ENCODE results near the gene MUSK. TPM values are rescaled to one million over a fixed set of nuclear protein-coding genes. Genes with fewer than 3 reads are reported as not detected.
"Not testable (repeated sequence)": the region's sequence is repeated elsewhere in the genome, so short reads cannot be mapped to it uniquely, and the experiment has no call there.

The MUSK gene
- total RNA-seq, 2 donors from 2014 or later: not detected

GRCh38 chr9:110810262-110810976 lies 141.8 kb downstream of the MUSK start:
- no peak for ATAC-seq (replicated peaks in 1 of 2)
- H3K4me1 Mint-ChIP-seq (ENCODE audit: low read depth): peaks cover 7% of the 10 kb centered on the region

GRCh38 chr9:110812886-110813285 lies 144.3 kb downstream of the MUSK start:
- Mint-ChIP-seq H3K36me3 (ENCODE audit: insufficient read depth in 2 of 2) (no peaks in the 10 kb centered on the region), H3K4me3 (no peak overlapping the region), H3K4me1 (ENCODE audit: low read depth) (peaks cover 7% of the 10 kb centered on the region), H3K27me3 (ENCODE audit: low read depth) (no peaks in the 10 kb centered on the region), H3K27ac (no peak overlapping the region), H3K9me3 (peaks cover 0 to 2% of the 10 kb centered on the region in 2 donors)
- DNase-seq (no peak), ATAC-seq (replicated peaks in 1 of 2) (no peak)

More at GRCh38 chr9:110810262-110810976, 141.8 kb downstream of the MUSK start:
- no peak overlapping the region for H3K27ac Mint-ChIP-seq
- peaks cover 0 to 4% of the 10 kb centered on the region in 2 donors for H3K9me3 Mint-ChIP-seq
- no peak overlapping the region for H3K4me3 Mint-ChIP-seq
- no peaks in the 10 kb centered on the region for H3K36me3 Mint-ChIP-seq (ENCODE audit: insufficient read depth in 2 of 2)
- no peaks in the 10 kb centered on the region for H3K27me3 Mint-ChIP-seq (ENCODE audit: low read depth)
- no peak for DNase-seq

- Mint-ChIP-seq H3K36me3 (ENCODE audit: insufficient read depth in 2 of 2) (no peaks in the 10 kb centered on the region), H3K4me1 (ENCODE audit: low read depth) (peaks cover under 1% of the 10 kb centered on the region), H3K4me3 (no peak overlapping the region), H3K27ac (no peak overlapping the region), H3K9me3 (peaks cover 0 to 2% of the 10 kb centered on the region in 2 donors), H3K27me3 (ENCODE audit: low read depth) (no peaks in the 10 kb centered on the region)
- DNase-seq (no peak), ATAC-seq (replicated peaks in 1 of 2) (no peak)
These were observed 145.6 kb downstream of the MUSK start for GRCh38 chr9:110814159-110814558.

- peaks cover 0 to 2% of the 10 kb centered on the region in 2 donors for H3K9me3 Mint-ChIP-seq
- no peak overlapping the region for H3K27ac Mint-ChIP-seq
- H3K27me3 Mint-ChIP-seq (ENCODE audit: low read depth): no peaks in the 10 kb centered on the region
- H3K4me1 Mint-ChIP-seq (ENCODE audit: low read depth): no peaks in the 10 kb centered on the region
- H3K36me3 Mint-ChIP-seq (ENCODE audit: insufficient read depth in 2 of 2): no peaks in the 10 kb centered on the region
- no peak overlapping the region for H3K4me3 Mint-ChIP-seq
- ATAC-seq (replicated peaks in 1 of 2) (no peak), DNase-seq (no peak)
These were observed 146.8 kb downstream of the MUSK start for GRCh38 chr9:110815361-110815760.

- Mint-ChIP-seq H3K36me3 (ENCODE audit: insufficient read depth in 2 of 2) (no peaks in the 10 kb centered on the region), H3K27ac (no peak overlapping the region), H3K4me1 (ENCODE audit: low read depth) (no peaks in the 10 kb centered on the region), H3K27me3 (ENCODE audit: low read depth) (no peaks in the 10 kb centered on the region), H3K4me3 (no peak overlapping the region), H3K9me3 (peaks cover 0 to 4% of the 10 kb centered on the region in 2 donors)
- DNase-seq (no peak), ATAC-seq (replicated peaks in 1 of 2) (no peak)
These were observed 151.8 kb downstream of the MUSK start for GRCh38 chr9:110820381-110820780.

GRCh38 chr9:110821064-110821463 lies 152.5 kb downstream of the MUSK start:
- Mint-ChIP-seq H3K36me3 (ENCODE audit: insufficient read depth in 2 of 2) (no peaks in the 10 kb centered on the region), H3K9me3 (peaks cover 0 to 4% of the 10 kb centered on the region in 2 donors), H3K4me1 (ENCODE audit: low read depth) (no peaks in the 10 kb centered on the region), H3K27ac (no peak overlapping the region), H3K4me3 (no peak overlapping the region), H3K27me3 (ENCODE audit: low read depth) (no peaks in the 10 kb centered on the region)
- ATAC-seq (replicated peaks in 1 of 2) (no peak), DNase-seq (no peak)

GRCh38 chr9:110825129-110825528 lies 156.5 kb downstream of the MUSK start:
- H3K4me3 Mint-ChIP-seq; ATAC-seq (replicated peaks in 1 of 2); H3K4me1 Mint-ChIP-seq (ENCODE audit: low read depth); H3K27me3 Mint-ChIP-seq (ENCODE audit: low read depth); DNase-seq; H3K9me3 Mint-ChIP-seq; H3K36me3 Mint-ChIP-seq (ENCODE audit: insufficient read depth in 2 of 2); H3K27ac Mint-ChIP-seq: not testable (repeated sequence)

GRCh38 chr9:110825950-110826349 lies 157.4 kb downstream of the MUSK start:
- Mint-ChIP-seq H3K36me3 (ENCODE audit: insufficient read depth in 2 of 2) (no peaks in the 10 kb centered on the region), H3K4me3 (no peak overlapping the region), H3K27me3 (ENCODE audit: low read depth) (no peaks in the 10 kb centered on the region), H3K4me1 (ENCODE audit: low read depth) (no peaks in the 10 kb centered on the region), H3K27ac (no peak overlapping the region), H3K9me3 (peaks cover 0 to 3% of the 10 kb centered on the region in 2 donors)
- DNase-seq: no peak
- no peak for ATAC-seq (replicated peaks in 1 of 2)

GRCh38 chr9:110826400-110826799 lies 157.8 kb downstream of the MUSK start:
- not testable (repeated sequence) for H3K36me3 Mint-ChIP-seq (ENCODE audit: insufficient read depth in 2 of 2); H3K27me3 Mint-ChIP-seq (ENCODE audit: low read depth); H3K4me3 Mint-ChIP-seq; ATAC-seq (replicated peaks in 1 of 2); H3K4me1 Mint-ChIP-seq (ENCODE audit: low read depth); H3K27ac Mint-ChIP-seq; DNase-seq; H3K9me3 Mint-ChIP-seq

- H3K9me3 Mint-ChIP-seq: no peaks in the 10 kb centered on the region
- DNase-seq (no peak), ATAC-seq (replicated peaks in 1 of 2) (no peak)
- H3K4me1 Mint-ChIP-seq (ENCODE audit: low read depth): no peaks in the 10 kb centered on the region
- H3K27me3 Mint-ChIP-seq (ENCODE audit: low read depth): no peaks in the 10 kb centered on the region
- no peak overlapping the region for H3K27ac Mint-ChIP-seq
- no peak overlapping the region for H3K4me3 Mint-ChIP-seq
- H3K36me3 Mint-ChIP-seq (ENCODE audit: insufficient read depth in 2 of 2): no peaks in the 10 kb centered on the region
These were observed 159.7 kb downstream of the MUSK start for GRCh38 chr9:110828264-110828663.

- no peaks in the 10 kb centered on the region for H3K27me3 Mint-ChIP-seq (ENCODE audit: low read depth)
- H3K9me3 Mint-ChIP-seq: no peaks in the 10 kb centered on the region
- no peak overlapping the region for H3K27ac Mint-ChIP-seq
- ATAC-seq (replicated peaks in 1 of 2): no peak
- DNase-seq: no peak
- no peak overlapping the region for H3K4me3 Mint-ChIP-seq
- H3K4me1 Mint-ChIP-seq (ENCODE audit: low read depth): no peaks in the 10 kb centered on the region
- no peaks in the 10 kb centered on the region for H3K36me3 Mint-ChIP-seq (ENCODE audit: insufficient read depth in 2 of 2)
These were observed 161.9 kb downstream of the MUSK start for GRCh38 chr9:110830495-110830894.

GRCh38 chr9:110832926-110833325 lies 164.3 kb downstream of the MUSK start:
- no peak overlapping the region for H3K27ac Mint-ChIP-seq
- H3K36me3 Mint-ChIP-seq (ENCODE audit: insufficient read depth in 2 of 2): no peaks in the 10 kb centered on the region
- no peak for DNase-seq
- H3K9me3 Mint-ChIP-seq: peaks cover 2% of the 10 kb centered on the region in 2 donors
- ATAC-seq (replicated peaks in 1 of 2): no peak
- H3K4me3 Mint-ChIP-seq: no peak overlapping the region
- no peaks in the 10 kb centered on the region for H3K27me3 Mint-ChIP-seq (ENCODE audit: low read depth)
- H3K4me1 Mint-ChIP-seq (ENCODE audit: low read depth): no peaks in the 10 kb centered on the region

GRCh38 chr9:110835404-110835803 lies 166.8 kb downstream of the MUSK start:
- DNase-seq (no peak), ATAC-seq (replicated peaks in 1 of 2) (no peak)
- no peaks in the 10 kb centered on the region for H3K27me3 Mint-ChIP-seq (ENCODE audit: low read depth)
- H3K9me3 Mint-ChIP-seq: peaks cover 3% of the 10 kb centered on the region in 2 donors
- no peaks in the 10 kb centered on the region for H3K36me3 Mint-ChIP-seq (ENCODE audit: insufficient read depth in 2 of 2)
- H3K4me1 Mint-ChIP-seq (ENCODE audit: low read depth): no peaks in the 10 kb centered on the region
- H3K27ac Mint-ChIP-seq: no peak overlapping the region
- H3K4me3 Mint-ChIP-seq: no peak overlapping the region

GRCh38 chr9:110835859-110836271 lies 167.3 kb downstream of the MUSK start:
- peaks cover 5 to 6% of the 10 kb centered on the region in 2 donors for H3K9me3 Mint-ChIP-seq
- ATAC-seq (replicated peaks in 1 of 2): no peak
- H3K27me3 Mint-ChIP-seq (ENCODE audit: low read depth): no peaks in the 10 kb centered on the region
- H3K4me1 Mint-ChIP-seq (ENCODE audit: low read depth): no peaks in the 10 kb centered on the region
- no peak overlapping the region for H3K4me3 Mint-ChIP-seq
- no peaks in the 10 kb centered on the region for H3K36me3 Mint-ChIP-seq (ENCODE audit: insufficient read depth in 2 of 2)
- no peak for DNase-seq
- H3K27ac Mint-ChIP-seq: no peak overlapping the region
